Caki2 (cell line): Measurements from ENCODE around the gene PRR14L. TPM values are rescaled to one million over a fixed set of nuclear protein-coding genes. Genes with fewer than 3 reads are reported as not detected.
"Not testable (repeated sequence)": the region's sequence is repeated elsewhere in the genome, so short reads cannot be mapped to it uniquely, and the experiment has no call there.

Experiments used
- DNase-seq: peaks from one replicate; pipeline ENCODE4 v3.0.0-alpha.2; 2015; ENCODE audit warnings: low read depth
- in situ Hi-C: cut with HindIII; loops from 2 replicates; pipeline ENCODE4 v1.10.0; 2016; ENCODE audit warnings: low sequenced_read_pairs, low pct_unique_long_range_greater_than_20kb, mixed read lengths
- total RNA-seq: library from RNA; depleted of rRNA; stranded (reverse); fragments of >200 nt; shearing (Covaris generic); gene quantifications from 2 replicates; pipeline ENCODE4 v1.2.3, GENCODE V29; 2014; ENCODE audit warnings: low replicate concordance

Gene PRR14L
- total RNA-seq, 1 experiment from 2014 or later, result 5.5 TPM

DNA sequence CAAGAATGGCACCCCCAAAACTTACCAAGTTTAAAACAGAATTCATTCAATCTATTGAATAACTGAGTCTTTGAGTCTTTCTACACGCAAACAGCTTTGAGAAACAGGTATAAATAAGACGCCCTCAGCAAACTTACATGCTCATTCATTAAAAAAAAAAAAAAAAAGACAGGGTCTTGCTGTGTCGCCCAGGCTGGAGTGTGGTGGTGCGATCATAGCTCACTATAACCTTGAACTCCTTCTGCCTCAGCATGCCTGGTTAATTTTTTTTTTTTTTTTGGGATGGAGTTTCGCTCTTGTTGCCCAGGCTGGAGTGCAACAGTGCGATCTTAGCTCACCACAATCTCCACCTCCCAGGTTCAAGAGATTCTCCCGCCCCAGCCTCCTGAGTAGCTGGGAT, 6.1 kb downstream of the PRR14L start:
- in situ Hi-C loops, result no loop called here

DNA sequence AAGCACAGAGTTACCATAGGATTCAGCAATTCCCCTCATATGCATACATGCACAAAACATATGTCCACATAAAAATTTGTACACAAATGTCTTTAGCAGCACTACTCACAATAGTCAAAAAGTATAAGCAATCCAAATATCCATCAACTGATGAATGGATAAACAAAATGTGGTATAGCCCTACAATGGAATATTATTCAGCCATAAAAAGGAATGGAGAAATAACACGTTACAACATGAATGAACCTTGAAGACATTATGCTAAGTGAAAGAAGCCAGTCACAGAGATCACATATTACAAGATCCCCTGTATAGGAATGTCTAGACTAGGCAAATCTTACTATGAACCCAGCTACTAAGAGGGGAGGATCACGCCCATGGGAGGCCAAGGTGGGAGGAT, 7.2 kb downstream of the PRR14L start:
- in situ Hi-C loops, result no loop called here

More for the DNA sequence above, 6.1 kb downstream of the PRR14L start:
- DNase-seq, result no peak

DNA sequence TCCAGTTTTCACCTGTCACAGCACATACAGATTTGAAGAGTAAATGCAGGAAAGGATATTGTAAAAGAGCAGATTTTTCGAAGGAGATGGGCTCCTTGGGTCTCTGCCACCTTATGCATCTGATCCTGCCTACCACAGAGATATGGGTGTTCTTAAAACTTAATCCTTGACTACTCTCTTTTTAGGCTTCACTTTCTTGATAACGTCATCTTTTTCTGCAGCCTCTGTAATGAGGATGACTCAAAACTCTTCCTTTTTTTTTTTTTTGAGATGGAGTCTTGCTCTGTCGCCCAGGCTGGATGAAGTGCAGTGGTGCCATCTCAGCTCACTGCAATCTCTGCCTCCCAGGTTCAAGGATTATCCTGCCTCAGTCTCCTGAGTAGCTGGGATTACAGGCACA, 7.8 kb downstream of the PRR14L start:
- DNase-seq, result peak; percentile 16
- in situ Hi-C loops, result no loop called here

More for the DNA sequence above, 7.2 kb downstream of the PRR14L start:
- no peak for DNase-seq

DNA sequence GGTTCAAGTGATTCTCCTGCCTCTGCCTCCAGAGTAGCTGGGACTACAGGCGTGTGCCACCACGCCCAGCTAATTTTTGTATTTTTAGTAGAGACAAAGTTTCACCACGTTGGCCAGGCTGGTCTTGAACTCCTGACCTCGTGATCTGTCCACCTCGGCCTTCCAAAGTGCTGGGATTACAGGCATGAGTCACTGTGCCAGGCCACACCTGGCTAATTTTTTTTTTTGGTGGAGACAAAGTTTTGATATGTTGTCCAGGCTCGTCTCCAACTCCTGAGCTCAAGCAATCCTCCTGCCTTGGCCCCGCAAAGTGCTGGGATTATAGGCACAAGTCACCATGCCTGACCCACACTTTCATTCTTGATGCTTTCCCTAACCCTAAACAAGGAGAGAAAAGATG, 9.6 kb downstream of the PRR14L start:
- DNase-seq, in situ Hi-C loops: not testable (repeated sequence)

DNA sequence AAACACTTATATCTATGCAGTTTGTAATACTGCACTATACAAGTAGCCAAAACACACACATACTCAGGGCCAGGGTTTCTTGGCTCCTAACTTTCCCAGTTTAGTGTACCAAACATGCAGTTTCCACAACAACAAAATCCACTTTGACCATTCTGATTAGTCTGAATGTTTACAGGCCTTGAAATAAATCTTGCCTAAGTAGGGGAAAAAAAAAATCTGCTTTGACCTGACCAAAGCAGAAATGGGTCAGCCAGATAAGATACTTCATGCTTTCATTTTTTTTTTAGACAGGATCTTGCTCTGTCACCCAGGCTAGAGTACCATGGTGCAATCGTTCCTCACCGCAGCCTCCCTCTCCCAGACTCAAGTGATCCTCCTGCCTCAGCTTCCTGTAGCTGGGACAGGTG, 10.1 kb downstream of the PRR14L start:
- no peak for DNase-seq
- in situ Hi-C loops, result no loop called here

GRCh38 chr22:31738566-31738965, 11.4 kb downstream of the PRR14L start:
- DNase-seq, result no peak
- in situ Hi-C loops, result no loop called here

- in situ Hi-C loops, result no loop called here
- no peak for DNase-seq
Measured at GRCh38 chr22:31737932-31738331, 12.0 kb downstream of the PRR14L start.

- no peak for DNase-seq
- in situ Hi-C loops, result no loop called here
Measured at GRCh38 chr22:31736458-31736857, 13.5 kb downstream of the PRR14L start.

DNA sequence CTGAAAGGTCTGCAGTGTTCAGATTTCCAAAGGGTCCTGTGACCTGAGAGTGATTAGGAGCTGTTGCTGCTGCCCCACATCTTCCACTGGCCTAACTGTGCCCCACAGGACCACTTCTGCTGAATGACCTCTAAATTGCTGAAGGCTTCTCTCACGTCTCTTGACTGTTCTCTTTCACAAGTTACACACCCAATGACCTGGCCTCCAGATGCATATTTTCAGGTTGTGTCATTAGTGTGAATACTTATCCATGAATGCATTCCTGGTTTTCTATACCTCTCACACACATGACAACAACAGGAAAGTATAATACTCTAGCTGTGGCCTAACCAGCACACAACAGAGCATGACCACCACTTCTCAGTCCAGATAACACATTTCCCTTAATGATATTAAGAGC, 15.4 kb downstream of the PRR14L start:
- no peak for DNase-seq

DNA sequence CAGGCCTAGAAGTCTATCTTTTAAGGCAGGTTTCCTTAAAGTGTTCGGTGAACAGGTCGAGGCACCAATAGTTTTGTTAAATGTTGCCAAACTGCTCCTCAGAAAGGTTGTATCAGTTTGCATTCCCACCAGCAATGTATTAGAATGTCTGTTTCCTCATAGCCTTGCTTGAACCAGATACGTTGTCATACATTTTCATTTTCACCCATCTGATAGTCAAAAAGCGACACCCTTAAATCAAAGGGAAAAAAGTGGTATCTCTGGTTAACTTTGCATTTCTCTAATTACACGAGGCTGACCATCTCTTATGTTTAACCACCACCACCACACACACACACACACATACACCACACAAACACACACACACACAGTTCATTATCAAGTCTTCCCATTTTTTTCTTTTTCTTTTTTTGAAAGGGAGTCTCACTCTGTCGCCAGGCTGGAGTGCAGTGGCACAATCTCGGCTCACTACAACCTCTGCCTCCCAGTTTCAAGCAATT, 16.3 kb downstream of the PRR14L start:
- in situ Hi-C loops, result no loop called here
- DNase-seq, result no peak

More for the DNA sequence above, 15.4 kb downstream of the PRR14L start:
- in situ Hi-C loops, result no loop called here

DNA sequence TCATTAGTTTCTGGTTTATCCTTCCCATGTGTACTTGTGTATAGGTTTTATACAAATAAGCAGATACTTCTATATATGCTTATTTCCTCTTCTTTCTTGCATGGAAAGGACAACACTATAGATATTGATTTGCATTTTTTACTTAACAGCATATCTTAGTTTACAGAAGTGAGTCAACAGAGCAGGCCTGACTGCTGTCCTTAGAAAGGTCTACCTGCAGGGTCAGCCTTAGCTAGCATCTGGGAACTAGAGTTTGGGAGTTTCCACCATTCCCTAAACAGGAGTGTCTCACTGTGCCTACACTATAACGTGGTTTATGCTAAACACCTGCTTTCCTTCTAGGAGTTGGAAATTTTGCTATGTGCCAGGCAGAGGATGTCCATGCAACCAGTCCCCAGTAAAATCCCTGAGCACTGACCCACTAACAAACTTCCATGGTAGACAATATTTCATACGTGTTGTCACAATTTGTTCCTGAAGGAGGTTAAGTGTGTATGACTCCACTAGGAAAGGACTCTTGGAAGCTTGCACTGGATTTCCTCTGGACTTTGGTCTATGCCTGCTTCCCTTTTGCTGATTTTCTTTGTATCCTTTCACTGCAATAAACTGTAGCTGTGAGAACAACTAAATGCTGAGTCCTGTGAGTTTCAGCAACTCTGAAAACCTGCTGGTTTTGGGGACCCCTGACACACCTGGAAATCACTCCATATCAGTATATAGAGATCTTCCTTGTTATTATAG, 17.7 kb downstream of the PRR14L start:
- no peak for DNase-seq

DNA sequence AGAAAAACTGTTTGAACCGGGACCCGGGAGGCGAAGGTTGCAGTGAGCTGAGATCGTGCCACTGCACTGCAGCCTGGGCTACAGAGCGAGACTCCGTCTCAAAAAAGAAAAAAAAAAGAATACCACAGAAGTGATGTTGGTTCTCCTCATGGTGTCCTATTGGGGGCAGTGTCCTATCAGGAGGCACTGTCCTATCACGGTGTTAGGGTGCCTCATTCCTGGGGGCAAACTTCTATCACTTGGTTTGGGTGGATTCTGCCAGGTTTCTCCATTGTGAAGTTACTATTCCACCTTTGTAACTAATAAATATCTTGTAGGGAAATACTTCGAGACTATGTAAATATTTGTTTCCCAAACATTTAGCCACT, 19.6 kb downstream of the PRR14L start:
- in situ Hi-C loops, result no loop called here
- no peak for DNase-seq

More for the DNA sequence above, 17.7 kb downstream of the PRR14L start:
- in situ Hi-C loops, result no loop called here

- in situ Hi-C loops, result no loop called here
- no peak for DNase-seq
Measured at GRCh38 chr22:31728857-31729256, 21.1 kb downstream of the PRR14L start.

DNA sequence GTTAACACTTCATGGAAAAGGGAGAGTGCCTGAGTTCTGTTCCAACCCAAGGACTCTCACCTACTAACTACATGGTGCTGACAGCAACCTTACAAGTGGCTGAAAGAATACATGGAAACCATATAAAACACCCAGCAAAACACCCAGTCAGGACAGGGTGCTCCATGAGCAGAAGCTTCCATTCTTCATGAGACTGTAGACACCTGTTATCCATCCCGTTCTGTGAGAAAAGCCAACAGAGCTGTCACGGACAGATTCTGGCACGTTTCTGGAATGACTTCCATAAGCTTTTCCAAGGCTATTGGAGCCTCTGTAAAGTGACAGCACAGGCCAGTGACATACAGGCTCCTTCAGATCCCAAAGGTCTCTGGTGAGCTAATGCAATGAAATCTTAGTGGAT, 23.2 kb downstream of the PRR14L start:
- DNase-seq, result no peak
- in situ Hi-C loops, result no loop called here

DNA sequence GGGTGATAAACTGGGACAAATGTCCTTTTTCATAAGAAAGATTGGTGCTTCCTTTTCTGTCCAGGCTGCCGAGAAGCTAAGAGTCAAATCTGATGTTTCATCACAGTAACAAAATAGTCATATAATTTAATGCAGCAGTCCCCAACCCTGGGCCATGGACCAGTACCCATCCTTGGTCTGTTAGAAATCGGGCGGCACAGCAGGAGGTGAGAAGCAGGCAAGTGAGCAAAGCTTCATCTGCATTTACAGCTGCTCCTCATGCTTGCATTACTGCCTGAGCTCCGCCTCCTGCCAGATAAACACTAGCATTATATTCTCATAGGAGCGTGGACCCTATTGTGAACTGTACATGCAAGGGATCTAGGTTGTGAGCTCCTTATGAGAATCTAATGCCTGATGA, 26.2 kb downstream of the PRR14L start:
- no peak for DNase-seq
- in situ Hi-C loops, result loop anchor here (25.0 kb wide), 1 partner anchor 239 kb away; no protein-coding TSS in a partner anchor

DNA sequence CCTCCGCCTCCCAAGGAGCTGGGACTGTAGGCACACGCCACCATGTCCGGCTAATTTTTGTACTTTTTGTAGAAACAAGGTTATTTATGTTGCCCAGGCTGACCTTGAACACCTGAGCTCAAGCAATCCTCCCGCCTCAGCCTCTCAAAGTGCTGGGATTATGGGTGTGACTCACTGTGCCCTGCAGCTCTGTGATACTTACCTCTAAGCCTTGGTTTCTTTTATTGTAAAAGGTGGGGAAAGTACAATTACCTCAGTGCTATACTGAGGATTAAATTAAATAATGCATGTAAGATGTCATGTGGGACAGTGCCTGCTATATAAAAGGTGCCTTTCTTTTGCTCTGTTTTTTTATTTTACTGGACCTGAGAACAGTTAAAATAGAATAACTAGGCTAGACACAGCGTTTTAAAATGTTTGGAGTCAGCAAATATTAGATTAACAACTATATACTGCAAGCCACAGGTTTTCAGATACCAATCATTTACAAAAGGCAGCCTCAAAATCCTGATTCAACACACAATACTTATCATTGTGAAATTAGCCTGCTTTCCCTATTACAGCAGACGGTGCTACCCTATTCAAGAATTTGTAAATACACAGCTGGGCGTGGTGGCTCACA, 30.0 kb downstream of the PRR14L start:
- DNase-seq, result no peak
- in situ Hi-C loops, result loop anchor here (25.0 kb wide), 1 partner anchor 242 kb away; no protein-coding TSS in a partner anchor

- DNase-seq, result no peak
- in situ Hi-C loops, result loop anchor here (25.0 kb wide), 1 partner anchor 247 kb away; no protein-coding TSS in a partner anchor
Measured at GRCh38 chr22:31715147-31715778, 34.7 kb downstream of the PRR14L start.

GRCh38 chr22:31711226-31711625, 38.7 kb downstream of the PRR14L start:
- DNase-seq, result not testable (repeated sequence)
- in situ Hi-C loops, result loop anchor here (25.0 kb wide), 1 partner anchor 251 kb away; no protein-coding TSS in a partner anchor

GRCh38 chr22:31707519-31707918, 42.4 kb downstream of the PRR14L start:
- in situ Hi-C loops, result loop anchor here (25.0 kb wide), 1 partner anchor 255 kb away; no protein-coding TSS in a partner anchor

More at GRCh38 chr22:31707519-31707918, 42.4 kb downstream of the PRR14L start:
- DNase-seq, result no peak
